HepG2 (cell line): ENCODE data around the gene EFNB1. TPM values are rescaled to one million over a fixed set of nuclear protein-coding genes. Genes with fewer than 3 reads are reported as not detected.
A peak's percentile ranks its signal among the peaks of the same experiment; 100 is the strongest.

ENCODE experiments used
- CBX1 ChIP-seq: IDR thresholded peaks from one replicate; pipeline ENCODE4 v1.6.1; 2016; ENCODE audit warnings: antibody characterized with exemption, low read depth
- EEA1 ChIP-seq: sonication (generic); formaldehyde crosslinking; IDR thresholded peaks from 2 replicates; pipeline ENCODE4 v1.5.1; 2020; ENCODE audit warnings: mild to moderate bottlenecking, missing genetic modification reagents, borderline replicate concordance
- KDM2A ChIP-seq: sonication (generic); formaldehyde crosslinking; IDR thresholded peaks from 2 replicates; pipeline ENCODE4 v1.4.0; 2020; ENCODE audit warnings: low read depth, missing genetic modification reagents, borderline replicate concordance
- MTA3 ChIP-seq: sonication (generic); formaldehyde crosslinking; IDR thresholded peaks from 2 replicates; pipeline ENCODE4 v1.4.0; 2020; ENCODE audit warnings: missing genetic modification reagents
- MTF2 ChIP-seq: sonication (generic); formaldehyde crosslinking; IDR thresholded peaks from 2 replicates; pipeline ENCODE4 v1.5.0; 2020; ENCODE audit warnings: missing genetic modification reagents, borderline replicate concordance
- NR1H2 ChIP-seq: sonication (generic); formaldehyde crosslinking; IDR thresholded peaks from 2 replicates; pipeline ENCODE4 v1.8.1; 2022; ENCODE audit warnings: low read depth, missing genetic modification reagents, borderline replicate concordance
- NR3C1 ChIP-seq: sonication (generic); formaldehyde crosslinking; IDR thresholded peaks from 2 replicates; pipeline ENCODE4 v1.4.0; 2020; ENCODE audit warnings: missing genetic modification reagents
- ZNF768 ChIP-seq: sonication (generic); formaldehyde crosslinking; IDR thresholded peaks from 2 replicates; pipeline ENCODE4 v1.4.0; 2020; ENCODE audit warnings: missing genetic modification reagents
- polyA plus RNA-seq, 8 experiments: library from polyadenylated mRNA; depleted of rRNA in 3 of 8; stranded (reverse) in 7 of 8; unstranded in 1 of 8; fragments of >200 nt; fragmentation: Illumina TruSeq in 4 of 8; extraction: Trizol in 4 of 8; gene quantifications; 2 replicates each; pipeline versions ENCODE4 v1.2.1 to v1.2.3, GENCODE V29; 2011 to 2016; ENCODE audit warnings: low read depth in 4 of 8, missing spikeins in 1 of 8, mixed read lengths in 1 of 8; ENCODE audit not compliant: insufficient read depth in 1 of 8
- total RNA-seq, 5 experiments: library from RNA; depleted of rRNA; stranded (reverse); fragments of >200 nt; fragmentation: Illumina TruSeq; extraction: Trizol; gene quantifications; 2 replicates each; pipeline ENCODE4 v1.2.3, GENCODE V29; 2016; ENCODE audit warnings: low read depth in 1 of 5
- TF ChIP-seq, protein P1 (sequence below): sonication (generic); formaldehyde crosslinking; IDR thresholded peaks from 2 replicates; pipeline ENCODE4 v1.5.1; 2020; ENCODE audit warnings: mild to moderate bottlenecking, missing genetic modification reagents, borderline replicate concordance
- TF ChIP-seq, protein P2 (sequence below): sonication (generic); formaldehyde crosslinking; IDR thresholded peaks from 2 replicates; pipeline ENCODE4 v1.9.0; 2022; ENCODE audit warnings: missing genetic modification reagents, mild to moderate bottlenecking, borderline replicate concordance
- TF ChIP-seq, protein P3 (sequence below): sonication (generic); formaldehyde crosslinking; IDR thresholded peaks from 2 replicates; pipeline ENCODE4 v1.4.0; 2020; ENCODE audit warnings: missing genetic modification reagents, borderline replicate concordance
- TF ChIP-seq, protein P4 (sequence below): sonication (generic); formaldehyde crosslinking; conservative IDR thresholded peaks from 2 replicates; pipeline ENCODE4 v1.8.0; 2022; ENCODE audit warnings: low read depth, missing genetic modification reagents
- TF ChIP-seq, protein P5 (sequence below): sonication (generic); formaldehyde crosslinking; IDR thresholded peaks from 2 replicates; pipeline ENCODE4 v1.8.1; 2023; ENCODE audit warnings: mild to moderate bottlenecking, missing genetic modification reagents

Gene EFNB1
- total and polyA plus RNA-seq, 2 of the 13 experiments (the other 11 are each of a cell fraction or from before 2014, with no cell fraction given), result 4.0 to 4.1 TPM

DNA sequence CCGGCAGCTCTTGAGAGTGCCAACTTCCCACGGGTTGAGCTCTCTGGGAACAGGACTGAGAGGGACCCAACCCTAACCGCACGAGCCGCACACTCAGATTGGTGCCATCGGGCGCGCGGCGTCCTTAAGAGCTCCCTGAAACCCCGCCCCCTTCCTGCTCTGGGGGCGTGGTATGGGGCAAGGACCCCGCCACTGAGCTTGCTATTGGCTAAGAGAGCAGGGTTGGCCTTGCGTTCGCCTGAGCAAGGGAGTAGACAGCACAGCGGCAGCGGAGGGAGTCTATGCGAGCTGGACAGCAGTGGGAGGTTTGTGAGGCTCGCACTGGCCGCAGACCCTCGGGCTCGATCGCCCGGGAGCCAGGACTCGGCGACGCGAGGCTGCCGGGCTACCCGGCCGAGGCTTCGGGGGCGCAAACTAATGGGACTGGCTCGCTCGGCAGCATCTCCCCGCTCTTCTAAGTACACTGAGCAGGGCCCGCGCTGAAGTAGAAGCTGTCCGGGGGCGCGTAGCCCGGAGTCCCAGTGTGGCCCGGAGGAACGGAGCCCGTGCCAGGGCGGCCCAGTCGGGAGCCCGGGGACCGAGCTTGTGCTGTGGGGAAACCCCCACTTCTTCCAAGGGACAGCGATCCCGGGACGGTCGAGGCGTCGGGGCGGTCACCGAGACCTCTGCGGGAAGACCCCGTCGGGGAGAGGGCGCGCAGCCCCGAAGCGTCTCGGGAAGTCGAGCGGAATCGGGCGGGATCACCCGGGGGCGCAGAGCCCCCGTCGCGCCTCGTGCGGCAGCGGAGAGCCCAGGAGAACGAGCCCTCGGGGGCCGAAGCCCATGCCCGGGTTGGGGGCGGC is at the start of gene EFNB1 (continued):
- TF ChIP-seq, protein P1, sequence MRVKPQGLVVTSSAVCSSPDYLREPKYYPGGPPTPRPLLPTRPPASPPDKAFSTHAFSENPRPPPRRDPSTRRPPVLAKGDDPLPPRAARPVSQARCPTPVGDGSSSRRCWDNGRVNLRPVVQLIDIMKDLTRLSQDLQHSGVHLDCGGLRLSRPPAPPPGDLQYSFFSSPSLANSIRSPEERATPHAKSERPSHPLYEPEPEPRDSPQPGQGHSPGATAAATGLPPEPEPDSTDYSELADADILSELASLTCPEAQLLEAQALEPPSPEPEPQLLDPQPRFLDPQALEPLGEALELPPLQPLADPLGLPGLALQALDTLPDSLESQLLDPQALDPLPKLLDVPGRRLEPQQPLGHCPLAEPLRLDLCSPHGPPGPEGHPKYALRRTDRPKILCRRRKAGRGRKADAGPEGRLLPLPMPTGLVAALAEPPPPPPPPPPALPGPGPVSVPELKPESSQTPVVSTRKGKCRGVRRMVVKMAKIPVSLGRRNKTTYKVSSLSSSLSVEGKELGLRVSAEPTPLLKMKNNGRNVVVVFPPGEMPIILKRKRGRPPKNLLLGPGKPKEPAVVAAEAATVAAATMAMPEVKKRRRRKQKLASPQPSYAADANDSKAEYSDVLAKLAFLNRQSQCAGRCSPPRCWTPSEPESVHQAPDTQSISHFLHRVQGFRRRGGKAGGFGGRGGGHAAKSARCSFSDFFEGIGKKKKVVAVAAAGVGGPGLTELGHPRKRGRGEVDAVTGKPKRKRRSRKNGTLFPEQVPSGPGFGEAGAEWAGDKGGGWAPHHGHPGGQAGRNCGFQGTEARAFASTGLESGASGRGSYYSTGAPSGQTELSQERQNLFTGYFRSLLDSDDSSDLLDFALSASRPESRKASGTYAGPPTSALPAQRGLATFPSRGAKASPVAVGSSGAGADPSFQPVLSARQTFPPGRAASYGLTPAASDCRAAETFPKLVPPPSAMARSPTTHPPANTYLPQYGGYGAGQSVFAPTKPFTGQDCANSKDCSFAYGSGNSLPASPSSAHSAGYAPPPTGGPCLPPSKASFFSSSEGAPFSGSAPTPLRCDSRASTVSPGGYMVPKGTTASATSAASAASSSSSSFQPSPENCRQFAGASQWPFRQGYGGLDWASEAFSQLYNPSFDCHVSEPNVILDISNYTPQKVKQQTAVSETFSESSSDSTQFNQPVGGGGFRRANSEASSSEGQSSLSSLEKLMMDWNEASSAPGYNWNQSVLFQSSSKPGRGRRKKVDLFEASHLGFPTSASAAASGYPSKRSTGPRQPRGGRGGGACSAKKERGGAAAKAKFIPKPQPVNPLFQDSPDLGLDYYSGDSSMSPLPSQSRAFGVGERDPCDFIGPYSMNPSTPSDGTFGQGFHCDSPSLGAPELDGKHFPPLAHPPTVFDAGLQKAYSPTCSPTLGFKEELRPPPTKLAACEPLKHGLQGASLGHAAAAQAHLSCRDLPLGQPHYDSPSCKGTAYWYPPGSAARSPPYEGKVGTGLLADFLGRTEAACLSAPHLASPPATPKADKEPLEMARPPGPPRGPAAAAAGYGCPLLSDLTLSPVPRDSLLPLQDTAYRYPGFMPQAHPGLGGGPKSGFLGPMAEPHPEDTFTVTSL (CRISPR knock-in tag), result no peak
- TF ChIP-seq MTA3 (no peak), NR1H2 (CRISPR knock-in tag) (no peak), EEA1 (CRISPR knock-in tag) (no peak), KDM2A (CRISPR knock-in tag) (peak; percentile 54; the same call in 1 of the 2 replicates), NR3C1 (CRISPR knock-in tag) (no peak), ZNF768 (CRISPR knock-in tag) (peak; percentile 23; the same call in 1 of the 2 replicates), CBX1 (no peak), MTF2 (no peak)
- TF ChIP-seq, protein P2, sequence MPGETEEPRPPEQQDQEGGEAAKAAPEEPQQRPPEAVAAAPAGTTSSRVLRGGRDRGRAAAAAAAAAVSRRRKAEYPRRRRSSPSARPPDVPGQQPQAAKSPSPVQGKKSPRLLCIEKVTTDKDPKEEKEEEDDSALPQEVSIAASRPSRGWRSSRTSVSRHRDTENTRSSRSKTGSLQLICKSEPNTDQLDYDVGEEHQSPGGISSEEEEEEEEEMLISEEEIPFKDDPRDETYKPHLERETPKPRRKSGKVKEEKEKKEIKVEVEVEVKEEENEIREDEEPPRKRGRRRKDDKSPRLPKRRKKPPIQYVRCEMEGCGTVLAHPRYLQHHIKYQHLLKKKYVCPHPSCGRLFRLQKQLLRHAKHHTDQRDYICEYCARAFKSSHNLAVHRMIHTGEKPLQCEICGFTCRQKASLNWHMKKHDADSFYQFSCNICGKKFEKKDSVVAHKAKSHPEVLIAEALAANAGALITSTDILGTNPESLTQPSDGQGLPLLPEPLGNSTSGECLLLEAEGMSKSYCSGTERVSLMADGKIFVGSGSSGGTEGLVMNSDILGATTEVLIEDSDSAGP (CRISPR knock-in tag), result peak; percentile 95
- TF ChIP-seq, protein P3, sequence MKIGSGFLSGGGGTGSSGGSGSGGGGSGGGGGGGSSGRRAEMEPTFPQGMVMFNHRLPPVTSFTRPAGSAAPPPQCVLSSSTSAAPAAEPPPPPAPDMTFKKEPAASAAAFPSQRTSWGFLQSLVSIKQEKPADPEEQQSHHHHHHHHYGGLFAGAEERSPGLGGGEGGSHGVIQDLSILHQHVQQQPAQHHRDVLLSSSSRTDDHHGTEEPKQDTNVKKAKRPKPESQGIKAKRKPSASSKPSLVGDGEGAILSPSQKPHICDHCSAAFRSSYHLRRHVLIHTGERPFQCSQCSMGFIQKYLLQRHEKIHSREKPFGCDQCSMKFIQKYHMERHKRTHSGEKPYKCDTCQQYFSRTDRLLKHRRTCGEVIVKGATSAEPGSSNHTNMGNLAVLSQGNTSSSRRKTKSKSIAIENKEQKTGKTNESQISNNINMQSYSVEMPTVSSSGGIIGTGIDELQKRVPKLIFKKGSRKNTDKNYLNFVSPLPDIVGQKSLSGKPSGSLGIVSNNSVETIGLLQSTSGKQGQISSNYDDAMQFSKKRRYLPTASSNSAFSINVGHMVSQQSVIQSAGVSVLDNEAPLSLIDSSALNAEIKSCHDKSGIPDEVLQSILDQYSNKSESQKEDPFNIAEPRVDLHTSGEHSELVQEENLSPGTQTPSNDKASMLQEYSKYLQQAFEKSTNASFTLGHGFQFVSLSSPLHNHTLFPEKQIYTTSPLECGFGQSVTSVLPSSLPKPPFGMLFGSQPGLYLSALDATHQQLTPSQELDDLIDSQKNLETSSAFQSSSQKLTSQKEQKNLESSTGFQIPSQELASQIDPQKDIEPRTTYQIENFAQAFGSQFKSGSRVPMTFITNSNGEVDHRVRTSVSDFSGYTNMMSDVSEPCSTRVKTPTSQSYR (CRISPR knock-in tag), result no peak
- TF ChIP-seq, protein P4, sequence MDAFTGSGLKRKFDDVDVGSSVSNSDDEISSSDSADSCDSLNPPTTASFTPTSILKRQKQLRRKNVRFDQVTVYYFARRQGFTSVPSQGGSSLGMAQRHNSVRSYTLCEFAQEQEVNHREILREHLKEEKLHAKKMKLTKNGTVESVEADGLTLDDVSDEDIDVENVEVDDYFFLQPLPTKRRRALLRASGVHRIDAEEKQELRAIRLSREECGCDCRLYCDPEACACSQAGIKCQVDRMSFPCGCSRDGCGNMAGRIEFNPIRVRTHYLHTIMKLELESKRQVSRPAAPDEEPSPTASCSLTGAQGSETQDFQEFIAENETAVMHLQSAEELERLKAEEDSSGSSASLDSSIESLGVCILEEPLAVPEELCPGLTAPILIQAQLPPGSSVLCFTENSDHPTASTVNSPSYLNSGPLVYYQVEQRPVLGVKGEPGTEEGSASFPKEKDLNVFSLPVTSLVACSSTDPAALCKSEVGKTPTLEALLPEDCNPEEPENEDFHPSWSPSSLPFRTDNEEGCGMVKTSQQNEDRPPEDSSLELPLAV (CRISPR knock-in tag), result no peak
- TF ChIP-seq, protein P5, sequence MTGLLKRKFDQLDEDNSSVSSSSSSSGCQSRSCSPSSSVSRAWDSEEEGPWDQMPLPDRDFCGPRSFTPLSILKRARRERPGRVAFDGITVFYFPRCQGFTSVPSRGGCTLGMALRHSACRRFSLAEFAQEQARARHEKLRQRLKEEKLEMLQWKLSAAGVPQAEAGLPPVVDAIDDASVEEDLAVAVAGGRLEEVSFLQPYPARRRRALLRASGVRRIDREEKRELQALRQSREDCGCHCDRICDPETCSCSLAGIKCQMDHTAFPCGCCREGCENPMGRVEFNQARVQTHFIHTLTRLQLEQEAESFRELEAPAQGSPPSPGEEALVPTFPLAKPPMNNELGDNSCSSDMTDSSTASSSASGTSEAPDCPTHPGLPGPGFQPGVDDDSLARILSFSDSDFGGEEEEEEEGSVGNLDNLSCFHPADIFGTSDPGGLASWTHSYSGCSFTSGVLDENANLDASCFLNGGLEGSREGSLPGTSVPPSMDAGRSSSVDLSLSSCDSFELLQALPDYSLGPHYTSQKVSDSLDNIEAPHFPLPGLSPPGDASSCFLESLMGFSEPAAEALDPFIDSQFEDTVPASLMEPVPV (CRISPR knock-in tag), result 0 out of 2 replicates have a peak, but pooled peaks have one; percentile 65
